ENCODE results near the gene SEMA4A.
"Not testable (repeated sequence)": the region's sequence is repeated elsewhere in the genome, so short reads cannot be mapped to it uniquely, and the experiment has no call there.

Gene SEMA4A

GRCh38 chr1:156172696-156173470, 19.5 kb downstream of the SEMA4A start:
- no peak overlapping the region for H3K27ac ChIP-seq (ENCODE audit: low read length)
- H3K36me3 ChIP-seq (ENCODE audit: control insufficient read depth in 1 of 2, insufficient read depth in 2 of 2, low read length in 2 of 2) = peaks cover 0 to 11% of the 10 kb centered on the region in 2 donors
- no peaks in the 10 kb centered on the region for H3K9me3 ChIP-seq (ENCODE audit: control insufficient read depth in 1 of 2, low read length in 2 of 2)
- no peaks in the 10 kb centered on the region for H3K27me3 ChIP-seq (ENCODE audit: low read depth, low read length)
- H3K4me1 ChIP-seq (ENCODE audit: control insufficient read depth in 1 of 2, insufficient read depth in 2 of 2, low read length in 2 of 2) = no peaks in the 10 kb centered on the region
- H3K4me3 ChIP-seq (ENCODE audit: low read depth in 1 of 2, low read length in 2 of 2) = no peak overlapping the region

- H3K4me1 ChIP-seq (ENCODE audit: control insufficient read depth in 1 of 2, insufficient read depth in 2 of 2, low read length in 2 of 2) = no peaks in the 10 kb centered on the region
- H3K27me3 ChIP-seq (ENCODE audit: low read depth, low read length) = no peaks in the 10 kb centered on the region
- no peak overlapping the region for H3K4me3 ChIP-seq (ENCODE audit: low read depth in 1 of 2, low read length in 2 of 2)
- H3K27ac ChIP-seq (ENCODE audit: low read length) = no peak overlapping the region
- H3K9me3 ChIP-seq (ENCODE audit: control insufficient read depth in 1 of 2, low read length in 2 of 2) = no peaks in the 10 kb centered on the region
- H3K36me3 ChIP-seq (ENCODE audit: control insufficient read depth in 1 of 2, insufficient read depth in 2 of 2, low read length in 2 of 2) = peaks cover 0 to 11% of the 10 kb centered on the region in 2 donors
These were observed 23.3 kb downstream of the SEMA4A start for GRCh38 chr1:156176610-156177210.

- H3K4me1 ChIP-seq (ENCODE audit: control insufficient read depth in 1 of 2, insufficient read depth in 2 of 2, low read length in 2 of 2) = no peaks in the 10 kb centered on the region
- no peaks in the 10 kb centered on the region for H3K27me3 ChIP-seq (ENCODE audit: low read depth, low read length)
- no peak overlapping the region for H3K4me3 ChIP-seq (ENCODE audit: low read depth in 1 of 2, low read length in 2 of 2)
- H3K27ac ChIP-seq (ENCODE audit: low read length) = no peak overlapping the region
- H3K36me3 ChIP-seq (ENCODE audit: control insufficient read depth in 1 of 2, insufficient read depth in 2 of 2, low read length in 2 of 2) = peaks cover 0 to 11% of the 10 kb centered on the region in 2 donors
- no peaks in the 10 kb centered on the region for H3K9me3 ChIP-seq (ENCODE audit: control insufficient read depth in 1 of 2, low read length in 2 of 2)
These were observed 24.7 kb downstream of the SEMA4A start for GRCh38 chr1:156177919-156178654.

GRCh38 chr1:156180471-156180870, 27.1 kb downstream of the SEMA4A start:
- H3K4me3 ChIP-seq (ENCODE audit: low read depth in 1 of 2, low read length in 2 of 2) = no peak overlapping the region
- H3K4me1 ChIP-seq (ENCODE audit: control insufficient read depth in 1 of 2, insufficient read depth in 2 of 2, low read length in 2 of 2) = no peaks in the 10 kb centered on the region
- H3K27me3 ChIP-seq (ENCODE audit: low read depth, low read length) = no peaks in the 10 kb centered on the region
- H3K36me3 ChIP-seq (ENCODE audit: control insufficient read depth in 1 of 2, insufficient read depth in 2 of 2, low read length in 2 of 2) = peaks cover 0 to 11% of the 10 kb centered on the region in 2 donors
- no peaks in the 10 kb centered on the region for H3K9me3 ChIP-seq (ENCODE audit: control insufficient read depth in 1 of 2, low read length in 2 of 2)
- no peak overlapping the region for H3K27ac ChIP-seq (ENCODE audit: low read length)

GRCh38 chr1:156181391-156181924, 28.1 kb downstream of the SEMA4A start:
- not testable (repeated sequence) for H3K27me3 ChIP-seq (ENCODE audit: low read depth, low read length); H3K4me3 ChIP-seq (ENCODE audit: low read depth in 1 of 2, low read length in 2 of 2); H3K9me3 ChIP-seq (ENCODE audit: control insufficient read depth in 1 of 2, low read length in 2 of 2); H3K27ac ChIP-seq (ENCODE audit: low read length); H3K4me1 ChIP-seq (ENCODE audit: control insufficient read depth in 1 of 2, insufficient read depth in 2 of 2, low read length in 2 of 2); H3K36me3 ChIP-seq (ENCODE audit: control insufficient read depth in 1 of 2, insufficient read depth in 2 of 2, low read length in 2 of 2)

GRCh38 chr1:156182010-156182779, 28.8 kb downstream of the SEMA4A start:
- not testable (repeated sequence) for H3K27me3 ChIP-seq (ENCODE audit: low read depth, low read length); H3K27ac ChIP-seq (ENCODE audit: low read length); H3K4me1 ChIP-seq (ENCODE audit: control insufficient read depth in 1 of 2, insufficient read depth in 2 of 2, low read length in 2 of 2); H3K4me3 ChIP-seq (ENCODE audit: low read depth in 1 of 2, low read length in 2 of 2); H3K36me3 ChIP-seq (ENCODE audit: control insufficient read depth in 1 of 2, insufficient read depth in 2 of 2, low read length in 2 of 2); H3K9me3 ChIP-seq (ENCODE audit: control insufficient read depth in 1 of 2, low read length in 2 of 2)

- not testable (repeated sequence) for H3K27me3 ChIP-seq (ENCODE audit: low read depth, low read length); H3K36me3 ChIP-seq (ENCODE audit: control insufficient read depth in 1 of 2, insufficient read depth in 2 of 2, low read length in 2 of 2); H3K4me3 ChIP-seq (ENCODE audit: low read depth in 1 of 2, low read length in 2 of 2); H3K27ac ChIP-seq (ENCODE audit: low read length); H3K9me3 ChIP-seq (ENCODE audit: control insufficient read depth in 1 of 2, low read length in 2 of 2); H3K4me1 ChIP-seq (ENCODE audit: control insufficient read depth in 1 of 2, insufficient read depth in 2 of 2, low read length in 2 of 2)
These were observed 33.2 kb downstream of the SEMA4A start for GRCh38 chr1:156186347-156187177.

GRCh38 chr1:156190265-156190664, 36.9 kb downstream of the SEMA4A start:
- not testable (repeated sequence) for H3K4me3 ChIP-seq (ENCODE audit: low read depth in 1 of 2, low read length in 2 of 2); H3K9me3 ChIP-seq (ENCODE audit: control insufficient read depth in 1 of 2, low read length in 2 of 2); H3K27me3 ChIP-seq (ENCODE audit: low read depth, low read length); H3K36me3 ChIP-seq (ENCODE audit: control insufficient read depth in 1 of 2, insufficient read depth in 2 of 2, low read length in 2 of 2); H3K27ac ChIP-seq (ENCODE audit: low read length)
- peaks cover 0 to 17% of the 10 kb centered on the region in 2 donors for H3K4me1 ChIP-seq (ENCODE audit: control insufficient read depth in 1 of 2, insufficient read depth in 2 of 2, low read length in 2 of 2)

- no peaks in the 10 kb centered on the region for H3K27me3 ChIP-seq (ENCODE audit: low read depth, low read length)
- no peak overlapping the region for H3K4me3 ChIP-seq (ENCODE audit: low read depth in 1 of 2, low read length in 2 of 2)
- H3K9me3 ChIP-seq (ENCODE audit: control insufficient read depth in 1 of 2, low read length in 2 of 2) = no peaks in the 10 kb centered on the region
- no peaks in the 10 kb centered on the region for H3K36me3 ChIP-seq (ENCODE audit: control insufficient read depth in 1 of 2, insufficient read depth in 2 of 2, low read length in 2 of 2)
- H3K4me1 ChIP-seq (ENCODE audit: control insufficient read depth in 1 of 2, insufficient read depth in 2 of 2, low read length in 2 of 2) = peaks cover 0 to 19% of the 10 kb centered on the region in 2 donors
- H3K27ac ChIP-seq (ENCODE audit: low read length) = no peak overlapping the region
These were observed 38.0 kb downstream of the SEMA4A start for GRCh38 chr1:156191292-156191964.

GRCh38 chr1:156193208-156193487, 39.8 kb downstream of the SEMA4A start:
- H3K27me3 ChIP-seq (ENCODE audit: low read depth, low read length) = no peaks in the 10 kb centered on the region
- peak overlapping the region; percentile 95 to 97 for H3K4me3 ChIP-seq (ENCODE audit: low read depth in 1 of 2, low read length in 2 of 2)
- no peaks in the 10 kb centered on the region for H3K36me3 ChIP-seq (ENCODE audit: control insufficient read depth in 1 of 2, insufficient read depth in 2 of 2, low read length in 2 of 2)
- H3K9me3 ChIP-seq (ENCODE audit: control insufficient read depth in 1 of 2, low read length in 2 of 2) = no peaks in the 10 kb centered on the region
- peak overlapping the region; percentile 69 for H3K27ac ChIP-seq (ENCODE audit: low read length)
- peaks cover 0 to 19% of the 10 kb centered on the region in 2 donors for H3K4me1 ChIP-seq (ENCODE audit: control insufficient read depth in 1 of 2, insufficient read depth in 2 of 2, low read length in 2 of 2)
